ENCODE results near the gene PDCD2. TPM values are rescaled to one million over a fixed set of nuclear protein-coding genes. Genes with fewer than 3 reads are reported as not detected.

PDCD2 gene
- total RNA-seq, 6 experiments from 2014 or later: 62.3 to 73.7 (median 69.0) TPM

DNA sequence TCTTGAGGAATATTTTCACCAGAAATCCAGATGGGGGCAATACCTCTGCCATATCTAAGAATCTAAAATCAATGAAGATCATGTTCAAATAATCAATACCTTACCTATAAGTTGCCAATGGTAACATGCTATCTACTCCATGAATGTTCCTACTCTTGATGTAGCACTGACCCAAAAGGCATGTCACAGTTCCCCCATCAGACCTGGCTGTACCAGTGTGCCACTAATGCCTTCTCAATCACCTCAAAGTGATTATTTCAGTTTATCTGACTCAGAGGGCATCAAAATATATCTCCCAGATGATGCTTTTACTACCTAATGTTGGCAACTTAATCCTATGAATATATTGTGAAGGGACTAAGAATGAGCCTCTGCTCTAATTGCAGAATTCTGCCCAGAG, 5.5 kb downstream of the PDCD2 start:
- DNase-seq: no peak
- Mint-ChIP-seq H3K27me3 (ENCODE audit: insufficient read depth) (no peaks in the 10 kb centered on the region), H3K4me1 (ENCODE audit: low read depth) (peaks cover 15% of the 10 kb centered on the region), H3K9me3 (no peaks in the 10 kb centered on the region), H3K36me3 (ENCODE audit: low read depth) (peaks cover 34% of the 10 kb centered on the region), H3K4me3 (no peak overlapping the region), H3K27ac (no peak overlapping the region)
- TF ChIP-seq, protein P1, sequence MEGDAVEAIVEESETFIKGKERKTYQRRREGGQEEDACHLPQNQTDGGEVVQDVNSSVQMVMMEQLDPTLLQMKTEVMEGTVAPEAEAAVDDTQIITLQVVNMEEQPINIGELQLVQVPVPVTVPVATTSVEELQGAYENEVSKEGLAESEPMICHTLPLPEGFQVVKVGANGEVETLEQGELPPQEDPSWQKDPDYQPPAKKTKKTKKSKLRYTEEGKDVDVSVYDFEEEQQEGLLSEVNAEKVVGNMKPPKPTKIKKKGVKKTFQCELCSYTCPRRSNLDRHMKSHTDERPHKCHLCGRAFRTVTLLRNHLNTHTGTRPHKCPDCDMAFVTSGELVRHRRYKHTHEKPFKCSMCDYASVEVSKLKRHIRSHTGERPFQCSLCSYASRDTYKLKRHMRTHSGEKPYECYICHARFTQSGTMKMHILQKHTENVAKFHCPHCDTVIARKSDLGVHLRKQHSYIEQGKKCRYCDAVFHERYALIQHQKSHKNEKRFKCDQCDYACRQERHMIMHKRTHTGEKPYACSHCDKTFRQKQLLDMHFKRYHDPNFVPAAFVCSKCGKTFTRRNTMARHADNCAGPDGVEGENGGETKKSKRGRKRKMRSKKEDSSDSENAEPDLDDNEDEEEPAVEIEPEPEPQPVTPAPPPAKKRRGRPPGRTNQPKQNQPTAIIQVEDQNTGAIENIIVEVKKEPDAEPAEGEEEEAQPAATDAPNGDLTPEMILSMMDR (IDR thresholded peaks at IDR 0.05): no peak

DNA sequence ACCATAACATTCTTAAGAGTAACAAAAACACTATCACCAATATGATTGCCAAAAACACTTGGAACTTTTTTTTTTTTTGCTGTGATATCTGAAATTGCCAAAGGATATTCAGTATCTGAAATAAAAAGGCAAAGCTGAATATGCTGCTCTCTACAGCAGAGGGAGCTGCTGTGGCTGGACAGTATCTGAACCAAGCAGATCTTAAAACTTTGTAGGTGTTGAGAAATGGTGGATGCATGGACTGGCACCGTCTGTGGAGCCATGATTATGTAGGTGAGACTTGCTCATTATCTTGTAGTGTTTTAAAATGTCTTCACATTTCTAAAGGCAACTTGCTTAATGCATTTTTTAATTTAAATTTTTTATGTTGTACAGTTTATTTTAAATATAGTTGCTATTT, 9.2 kb downstream of the PDCD2 start:
- DNase-seq: peak; percentile 15
- Mint-ChIP-seq H3K4me1 (ENCODE audit: low read depth) (no peaks in the 10 kb centered on the region), H3K27ac (no peak overlapping the region), H3K36me3 (ENCODE audit: low read depth) (peaks cover 20% of the 10 kb centered on the region; the same call in 1 of the 2 replicates), H3K27me3 (ENCODE audit: insufficient read depth) (peaks cover 2% of the 10 kb centered on the region; the same call in 1 of the 2 replicates), H3K9me3 (no peaks in the 10 kb centered on the region), H3K4me3 (no peak overlapping the region)
- TF ChIP-seq, protein P1 (IDR thresholded peaks at IDR 0.05): peak; percentile 67

DNA sequence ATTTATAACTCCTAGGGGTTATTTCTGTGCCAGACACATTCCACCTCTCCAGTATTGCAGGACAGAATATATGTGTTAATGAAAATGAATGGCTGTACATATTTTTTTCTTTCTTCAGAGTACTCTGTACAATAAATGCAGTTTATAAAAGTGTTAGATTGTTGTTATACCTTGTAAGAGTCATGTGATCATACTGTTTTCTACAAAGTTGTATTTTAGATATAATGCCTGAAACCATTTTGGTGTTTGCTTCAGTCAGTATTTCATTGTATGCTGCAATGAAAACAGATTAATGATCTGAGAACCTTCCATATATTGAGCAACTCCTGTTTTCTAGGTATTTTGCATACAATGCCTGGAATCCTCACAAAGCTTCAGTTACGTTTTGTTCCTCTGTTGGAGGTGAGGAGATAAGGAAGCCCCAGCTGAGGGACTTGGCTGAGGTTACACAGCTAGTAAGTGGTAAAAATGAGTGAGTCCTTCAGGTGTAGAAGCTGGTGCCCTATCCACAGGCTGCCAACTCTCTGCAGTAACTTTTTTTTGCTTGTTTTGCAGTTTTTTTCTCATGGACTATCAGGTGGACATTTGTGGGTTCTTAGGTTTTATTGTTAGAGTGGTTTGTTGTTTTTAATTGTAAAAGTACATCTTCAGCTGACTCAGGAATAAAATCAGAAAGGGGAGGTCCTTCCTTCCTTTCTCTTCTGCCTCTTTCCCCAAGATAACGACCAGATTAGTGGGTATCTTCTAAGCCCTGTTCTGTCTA, 11.6 kb downstream of the PDCD2 start:
- Mint-ChIP-seq H3K27me3 (ENCODE audit: insufficient read depth) (peaks cover 2% of the 10 kb centered on the region; the same call in 1 of the 2 replicates), H3K9me3 (no peaks in the 10 kb centered on the region), H3K4me3 (no peak overlapping the region), H3K4me1 (ENCODE audit: low read depth) (no peaks in the 10 kb centered on the region), H3K27ac (no peak overlapping the region), H3K36me3 (ENCODE audit: low read depth) (peaks cover 24% of the 10 kb centered on the region)
- DNase-seq: no peak
- TF ChIP-seq, protein P1 (IDR thresholded peaks at IDR 0.05): no peak

DNA sequence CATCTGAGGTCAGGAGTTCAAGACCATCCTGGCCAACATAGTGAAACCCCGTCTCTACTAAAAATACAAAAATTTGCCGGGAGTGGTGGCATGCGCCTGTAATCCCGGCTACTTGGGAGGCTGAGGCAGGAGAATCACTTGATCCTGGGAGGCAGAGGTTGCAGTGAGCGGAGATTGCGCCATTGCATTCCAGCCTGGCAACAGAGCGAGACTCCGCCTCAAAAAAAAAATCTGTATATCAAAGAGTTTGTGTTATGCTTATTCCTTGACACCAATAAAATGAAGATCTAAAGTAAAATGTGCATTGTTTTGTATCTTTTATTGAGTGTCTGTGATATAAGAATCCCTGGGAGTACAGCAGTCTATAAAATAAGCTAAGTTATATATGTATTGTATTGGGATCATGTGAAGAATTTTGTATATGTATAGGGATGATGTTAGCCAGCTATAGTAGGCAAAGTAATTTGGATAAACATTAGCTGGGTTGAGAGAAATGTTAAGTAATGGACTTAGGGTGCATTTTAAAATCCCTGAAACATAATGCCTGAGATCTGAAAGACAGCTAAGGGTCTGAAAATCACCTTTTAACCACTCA, 19.4 kb downstream of the PDCD2 start:
- Mint-ChIP-seq H3K4me3 (no peak overlapping the region), H3K36me3 (ENCODE audit: low read depth) (peaks cover 16% of the 10 kb centered on the region), H3K27ac (no peak overlapping the region), H3K27me3 (ENCODE audit: insufficient read depth) (no peaks in the 10 kb centered on the region), H3K4me1 (ENCODE audit: low read depth) (no peaks in the 10 kb centered on the region), H3K9me3 (no peaks in the 10 kb centered on the region)
- DNase-seq: no peak
- TF ChIP-seq, protein P1 (IDR thresholded peaks at IDR 0.05): no peak

DNA sequence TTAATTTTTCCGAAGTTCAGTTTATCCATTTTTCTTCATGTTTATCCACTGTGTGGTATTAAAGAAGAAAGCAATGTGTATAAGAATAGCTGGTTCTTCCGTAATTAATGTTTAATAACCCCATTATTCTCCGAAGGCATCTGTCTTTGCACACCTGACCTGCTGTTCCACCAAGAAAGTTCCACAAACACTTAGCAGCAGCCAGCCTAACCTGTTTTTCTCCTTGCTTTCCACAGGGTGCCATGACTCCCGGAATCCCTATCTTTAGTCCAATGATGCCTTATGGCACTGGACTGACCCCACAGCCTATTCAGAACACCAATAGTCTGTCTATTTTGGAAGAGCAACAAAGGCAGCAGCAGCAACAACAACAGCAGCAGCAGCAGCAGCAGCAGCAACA, 22.9 kb downstream of the PDCD2 start:
- Mint-ChIP-seq H3K27ac (no peak overlapping the region), H3K27me3 (ENCODE audit: insufficient read depth) (no peaks in the 10 kb centered on the region), H3K9me3 (no peaks in the 10 kb centered on the region), H3K36me3 (ENCODE audit: low read depth) (peaks cover 18% of the 10 kb centered on the region; the same call in 1 of the 2 replicates), H3K4me3 (no peak overlapping the region), H3K4me1 (ENCODE audit: low read depth) (no peaks in the 10 kb centered on the region)
- no peak for DNase-seq
- TF ChIP-seq, protein P1 (IDR thresholded peaks at IDR 0.05): no peak

Measured in HFFc6 (cell line).